ENCODE data around the gene ZFC3H1.

DNA sequence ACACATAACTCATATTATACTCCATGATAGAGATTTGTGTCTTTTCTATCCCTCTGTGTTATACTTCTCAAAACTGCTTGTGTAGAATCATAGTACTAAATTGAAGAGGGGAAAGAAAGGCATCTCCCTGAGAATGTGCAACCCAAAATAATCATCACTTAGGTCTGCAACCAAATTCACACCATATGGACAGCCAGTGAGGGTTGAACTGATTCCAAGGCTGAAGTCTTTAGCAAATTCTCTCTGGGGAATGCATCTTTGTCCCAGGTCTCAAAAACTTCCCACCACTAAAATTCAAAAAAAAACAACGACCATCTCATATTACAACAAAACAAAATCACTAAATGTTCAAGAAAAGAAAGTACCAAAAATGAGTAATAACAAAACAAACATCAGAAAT, 11.0 kb downstream of the ZFC3H1 start:
- TF ChIP-seq NFIC (IDR thresholded peaks at IDR 0.05) (no peak), MAX (IDR thresholded peaks at IDR 0.05) (no peak), TAF1 (IDR thresholded peaks at IDR 0.05; ENCODE audit: low read depth) (no peak)
- TF ChIP-seq, protein P1, sequence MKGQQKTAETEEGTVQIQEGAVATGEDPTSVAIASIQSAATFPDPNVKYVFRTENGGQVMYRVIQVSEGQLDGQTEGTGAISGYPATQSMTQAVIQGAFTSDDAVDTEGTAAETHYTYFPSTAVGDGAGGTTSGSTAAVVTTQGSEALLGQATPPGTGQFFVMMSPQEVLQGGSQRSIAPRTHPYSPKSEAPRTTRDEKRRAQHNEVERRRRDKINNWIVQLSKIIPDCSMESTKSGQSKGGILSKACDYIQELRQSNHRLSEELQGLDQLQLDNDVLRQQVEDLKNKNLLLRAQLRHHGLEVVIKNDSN (IDR thresholded peaks at IDR 0.05): no peak
- TF ChIP-seq, protein P2, sequence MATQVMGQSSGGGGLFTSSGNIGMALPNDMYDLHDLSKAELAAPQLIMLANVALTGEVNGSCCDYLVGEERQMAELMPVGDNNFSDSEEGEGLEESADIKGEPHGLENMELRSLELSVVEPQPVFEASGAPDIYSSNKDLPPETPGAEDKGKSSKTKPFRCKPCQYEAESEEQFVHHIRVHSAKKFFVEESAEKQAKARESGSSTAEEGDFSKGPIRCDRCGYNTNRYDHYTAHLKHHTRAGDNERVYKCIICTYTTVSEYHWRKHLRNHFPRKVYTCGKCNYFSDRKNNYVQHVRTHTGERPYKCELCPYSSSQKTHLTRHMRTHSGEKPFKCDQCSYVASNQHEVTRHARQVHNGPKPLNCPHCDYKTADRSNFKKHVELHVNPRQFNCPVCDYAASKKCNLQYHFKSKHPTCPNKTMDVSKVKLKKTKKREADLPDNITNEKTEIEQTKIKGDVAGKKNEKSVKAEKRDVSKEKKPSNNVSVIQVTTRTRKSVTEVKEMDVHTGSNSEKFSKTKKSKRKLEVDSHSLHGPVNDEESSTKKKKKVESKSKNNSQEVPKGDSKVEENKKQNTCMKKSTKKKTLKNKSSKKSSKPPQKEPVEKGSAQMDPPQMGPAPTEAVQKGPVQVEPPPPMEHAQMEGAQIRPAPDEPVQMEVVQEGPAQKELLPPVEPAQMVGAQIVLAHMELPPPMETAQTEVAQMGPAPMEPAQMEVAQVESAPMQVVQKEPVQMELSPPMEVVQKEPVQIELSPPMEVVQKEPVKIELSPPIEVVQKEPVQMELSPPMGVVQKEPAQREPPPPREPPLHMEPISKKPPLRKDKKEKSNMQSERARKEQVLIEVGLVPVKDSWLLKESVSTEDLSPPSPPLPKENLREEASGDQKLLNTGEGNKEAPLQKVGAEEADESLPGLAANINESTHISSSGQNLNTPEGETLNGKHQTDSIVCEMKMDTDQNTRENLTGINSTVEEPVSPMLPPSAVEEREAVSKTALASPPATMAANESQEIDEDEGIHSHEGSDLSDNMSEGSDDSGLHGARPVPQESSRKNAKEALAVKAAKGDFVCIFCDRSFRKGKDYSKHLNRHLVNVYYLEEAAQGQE (IDR thresholded peaks at IDR 0.05; ENCODE audit: low read depth): no peak

Data from Ishikawa (cell line).